Middle frontal gyrus (tissue), 1 donor: ENCODE data around the gene ICA1.

Source experiments
- DNase-seq: peaks from one replicate; pipeline ENCODE4 v3.0.0-alpha.2; 2015; ENCODE audit warnings: low spot score; ENCODE audit errors: extremely low spot score

ICA1 gene

DNA sequence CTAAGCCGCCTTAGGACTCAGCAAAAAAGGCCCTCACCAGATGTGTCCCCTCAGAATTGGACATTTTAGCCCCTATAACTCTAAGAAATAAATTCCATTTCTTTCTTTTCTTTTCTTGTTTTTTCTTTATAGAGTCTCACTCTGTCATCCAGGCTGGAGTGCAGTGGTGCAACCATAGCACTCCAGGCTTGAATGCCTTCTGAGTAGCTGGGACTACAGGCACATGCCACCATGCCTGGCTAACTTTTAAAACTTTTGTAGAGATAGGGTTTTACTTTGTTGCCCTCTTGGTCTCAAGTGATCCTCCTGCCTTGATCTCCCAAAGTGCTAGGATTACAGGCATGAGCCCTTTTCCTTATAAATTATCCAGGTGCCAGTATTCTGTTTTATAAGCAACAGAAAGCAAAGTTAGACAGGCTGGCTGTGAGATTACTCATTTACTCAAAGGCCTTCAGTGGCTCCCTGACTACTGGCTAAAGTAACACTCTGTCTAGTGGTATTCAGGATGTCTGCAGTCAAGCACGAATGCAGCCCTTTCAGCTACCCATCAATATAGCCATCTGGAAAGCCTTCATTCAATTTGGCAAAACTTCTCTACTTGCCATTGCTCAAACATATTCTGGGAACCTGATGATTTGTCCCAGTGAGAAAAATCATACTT lies 128.6 kb downstream of the ICA1 start:
- DNase-seq = no peak

GRCh38 chr7:8131694-8132605 lies 130.0 kb downstream of the ICA1 start:
- no peak for DNase-seq

GRCh38 chr7:8130663-8131062 lies 131.3 kb downstream of the ICA1 start:
- DNase-seq = no peak

GRCh38 chr7:8129318-8129659 lies 132.7 kb downstream of the ICA1 start:
- no peak for DNase-seq

GRCh38 chr7:8128449-8129317 lies 133.3 kb downstream of the ICA1 start:
- no peak for DNase-seq

DNA sequence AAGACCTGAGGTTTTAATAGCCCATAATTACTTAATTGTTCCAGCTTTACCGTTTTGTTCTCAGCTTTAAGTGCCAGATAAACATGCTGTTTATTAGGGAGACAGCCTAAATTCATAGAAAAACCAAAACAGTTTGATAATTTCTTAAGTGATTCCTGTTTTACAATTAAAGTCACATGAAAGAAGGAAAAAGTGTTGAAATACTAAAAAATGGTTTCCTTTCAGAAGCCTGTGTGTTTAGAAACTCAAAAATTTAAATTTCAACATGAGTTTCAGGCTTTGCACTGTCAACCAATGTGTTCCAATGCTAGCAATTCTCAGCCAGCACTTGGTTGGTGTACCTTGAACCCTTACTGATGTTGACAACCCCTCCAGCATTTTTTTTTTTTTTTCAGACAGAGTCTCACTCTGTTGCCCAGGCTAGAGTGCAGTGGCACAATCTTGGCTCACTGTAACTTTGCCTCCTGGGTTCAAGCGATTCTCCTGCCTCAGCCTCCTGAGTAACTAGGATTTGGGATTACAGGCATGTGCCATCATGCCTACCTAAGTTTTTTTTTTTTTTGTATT lies 135.3 kb downstream of the ICA1 start:
- DNase-seq = no peak

DNA sequence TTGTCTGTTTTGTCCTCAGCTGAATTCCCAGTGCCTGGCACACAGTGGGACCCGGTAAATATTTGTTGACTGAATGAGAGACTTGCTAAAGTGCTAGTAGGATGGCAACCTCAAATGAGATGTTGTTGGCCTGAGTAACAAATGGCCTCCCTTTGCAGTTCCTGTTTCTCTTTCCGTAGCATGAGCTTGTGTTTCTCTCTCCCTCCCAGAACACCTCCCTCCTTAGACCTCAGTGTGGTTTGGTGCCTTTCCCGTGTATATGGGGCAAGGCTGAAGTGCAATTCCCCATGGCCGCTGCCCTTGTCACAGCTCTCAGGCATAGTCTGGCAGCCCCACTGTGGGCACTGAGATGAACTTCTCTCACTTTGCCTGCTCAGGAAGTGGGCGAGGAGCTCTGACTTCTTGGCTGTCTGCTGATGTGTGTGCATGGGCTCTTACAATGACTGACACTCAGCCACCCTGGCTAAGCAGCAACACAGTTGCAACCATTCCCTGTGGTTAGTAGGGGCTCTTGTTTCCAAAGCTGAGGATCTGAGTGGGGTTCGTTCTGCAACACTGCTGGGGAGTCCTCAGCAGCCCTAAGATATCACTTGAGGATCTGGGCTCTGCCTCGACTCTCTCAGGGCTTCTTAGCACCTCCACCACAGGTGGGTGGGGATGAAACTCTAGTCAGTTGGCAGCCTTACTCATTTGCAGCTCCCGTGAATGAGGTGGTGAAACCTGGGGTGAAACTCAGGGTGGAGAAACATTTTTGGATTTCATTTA lies 136.1 kb downstream of the ICA1 start:
- DNase-seq = no peak

GRCh38 chr7:8121243-8121642 lies 140.7 kb downstream of the ICA1 start:
- DNase-seq = no peak

GRCh38 chr7:8120390-8121058 lies 141.4 kb downstream of the ICA1 start:
- DNase-seq = no peak

DNA sequence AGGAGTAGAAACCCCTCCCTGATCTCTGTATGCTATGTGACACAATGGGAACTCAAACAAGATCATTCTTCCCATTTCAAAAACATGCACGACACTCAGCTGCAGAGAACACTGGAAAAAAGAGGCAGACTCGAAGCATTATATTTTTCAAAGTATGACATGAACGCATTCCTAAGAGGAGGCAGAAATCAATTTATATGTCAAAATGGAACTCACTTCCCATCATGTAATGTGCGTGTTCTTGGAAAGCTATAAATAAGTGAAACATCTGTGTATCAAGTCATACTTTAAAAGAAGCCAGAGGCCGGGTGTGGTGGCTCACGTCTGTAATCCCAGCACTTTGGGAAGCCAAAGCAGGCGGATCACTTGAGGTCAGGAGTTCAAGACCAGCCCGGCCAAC lies 142.7 kb downstream of the ICA1 start:
- no peak for DNase-seq

DNA sequence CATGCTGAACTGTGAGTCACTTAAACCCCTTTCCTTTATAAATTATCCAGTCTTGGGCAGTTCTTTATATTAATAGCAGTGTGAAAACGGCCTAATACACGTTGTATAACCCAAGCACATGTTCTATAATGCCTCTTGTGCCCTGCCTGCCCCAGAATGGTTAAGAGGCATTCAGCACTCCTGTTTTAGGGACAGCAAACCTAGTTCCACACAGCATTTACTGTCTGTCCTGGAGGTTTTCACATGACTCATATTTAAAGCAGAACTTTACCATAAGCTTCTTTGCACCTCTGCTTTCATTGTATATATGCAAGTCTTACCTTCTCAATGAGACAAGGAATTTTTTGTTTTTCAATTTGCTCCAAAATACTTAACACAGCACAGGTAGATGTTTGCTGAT lies 144.8 kb downstream of the ICA1 start:
- no peak for DNase-seq

DNA sequence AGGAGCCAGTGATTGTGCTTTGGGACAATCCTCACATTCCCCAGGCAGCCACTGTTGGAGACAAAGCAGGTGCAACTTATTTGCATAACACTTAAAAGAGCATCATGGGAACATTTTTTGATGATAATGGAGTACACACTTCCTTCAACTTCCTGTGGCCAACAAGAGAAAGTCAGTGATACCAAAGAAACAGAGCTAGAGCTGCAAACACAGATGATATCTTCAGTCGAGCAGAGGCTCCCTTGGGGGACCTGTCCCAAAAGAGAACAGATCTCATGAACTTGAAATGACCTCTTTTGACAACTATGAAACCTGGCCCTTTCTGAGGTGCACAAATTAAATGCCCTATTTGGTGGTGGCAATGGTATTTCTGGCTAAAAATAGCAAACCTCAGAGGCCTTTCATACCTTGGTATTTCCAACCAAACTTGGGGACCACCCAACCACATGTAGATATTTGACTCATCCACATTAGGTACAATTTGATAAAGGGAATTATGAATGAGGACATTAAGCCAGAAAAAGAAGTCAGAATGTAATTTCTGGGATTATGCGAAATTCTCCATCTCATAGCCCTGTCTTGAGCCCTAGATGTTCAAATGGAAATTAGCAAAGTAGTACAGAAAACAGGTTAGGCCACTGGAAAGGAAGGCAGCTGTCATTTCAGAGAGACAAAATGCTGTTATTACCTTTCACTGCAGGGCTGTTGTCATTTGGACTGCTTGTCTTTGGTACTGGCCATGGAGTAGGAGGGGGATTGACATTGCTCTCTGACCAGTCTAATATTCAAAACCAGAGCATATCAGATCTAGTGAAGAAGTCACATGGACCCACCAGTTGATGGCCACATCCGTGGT lies 146.2 kb downstream of the ICA1 start:
- DNase-seq = no peak

- DNase-seq = no peak
Observed at GRCh38 chr7:8114175-8114574, 147.8 kb downstream of the ICA1 start.

- DNase-seq = no peak
Observed at GRCh38 chr7:8113184-8113583, 148.8 kb downstream of the ICA1 start.

DNA sequence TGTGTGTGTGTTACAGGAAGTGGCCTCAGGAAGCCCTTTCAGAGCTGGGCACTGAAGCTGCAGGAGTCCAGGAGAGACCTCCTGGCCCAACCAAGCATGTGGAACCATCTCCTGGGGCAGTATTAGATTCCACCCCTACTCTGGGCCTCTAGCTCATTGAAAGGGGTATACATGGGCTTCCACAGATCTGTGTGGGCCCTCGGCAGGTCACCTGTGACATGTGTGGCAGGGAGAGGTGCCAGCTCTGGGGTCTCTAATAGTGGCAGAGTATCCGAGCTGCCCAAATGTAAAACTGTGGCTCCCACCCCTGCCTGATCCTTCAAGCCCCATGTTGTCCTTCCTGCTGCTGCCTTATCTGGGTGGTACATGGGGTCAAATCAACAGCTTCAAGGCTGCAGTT lies 149.3 kb downstream of the ICA1 start:
- no peak for DNase-seq

DNA sequence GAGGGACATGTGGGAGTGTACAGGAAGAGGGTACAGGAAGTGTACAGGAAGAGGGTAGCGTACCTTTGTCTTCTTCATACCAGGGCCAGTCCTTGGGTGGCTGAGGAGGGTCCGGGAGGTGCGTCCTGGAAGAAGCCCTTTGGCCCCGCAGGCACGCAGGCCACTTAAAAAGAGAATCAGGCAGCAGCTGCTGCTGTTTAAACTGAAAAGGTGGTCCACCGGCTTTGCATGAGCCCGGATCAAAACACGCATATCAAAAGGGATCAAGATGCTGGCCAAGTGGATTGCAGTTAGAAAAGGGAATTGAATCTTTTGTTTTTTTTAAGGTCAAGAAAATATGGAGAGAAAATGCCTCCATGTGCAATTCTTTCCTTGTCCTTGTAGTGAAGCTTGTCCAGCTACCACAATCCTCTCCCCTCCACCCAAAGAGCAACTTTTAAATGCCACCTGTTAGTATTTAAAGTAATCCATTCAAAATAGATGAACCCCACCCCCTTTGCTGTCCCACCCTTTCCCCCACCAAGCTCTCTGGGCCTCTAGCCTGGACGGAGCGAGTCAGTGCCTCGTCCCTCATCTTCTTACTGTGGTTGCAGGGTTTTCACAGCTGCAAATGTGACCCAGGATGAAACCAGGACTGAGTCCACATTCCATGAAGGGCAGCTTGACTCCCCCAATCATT lies 150.5 kb downstream of the ICA1 start:
- DNase-seq = no peak

DNA sequence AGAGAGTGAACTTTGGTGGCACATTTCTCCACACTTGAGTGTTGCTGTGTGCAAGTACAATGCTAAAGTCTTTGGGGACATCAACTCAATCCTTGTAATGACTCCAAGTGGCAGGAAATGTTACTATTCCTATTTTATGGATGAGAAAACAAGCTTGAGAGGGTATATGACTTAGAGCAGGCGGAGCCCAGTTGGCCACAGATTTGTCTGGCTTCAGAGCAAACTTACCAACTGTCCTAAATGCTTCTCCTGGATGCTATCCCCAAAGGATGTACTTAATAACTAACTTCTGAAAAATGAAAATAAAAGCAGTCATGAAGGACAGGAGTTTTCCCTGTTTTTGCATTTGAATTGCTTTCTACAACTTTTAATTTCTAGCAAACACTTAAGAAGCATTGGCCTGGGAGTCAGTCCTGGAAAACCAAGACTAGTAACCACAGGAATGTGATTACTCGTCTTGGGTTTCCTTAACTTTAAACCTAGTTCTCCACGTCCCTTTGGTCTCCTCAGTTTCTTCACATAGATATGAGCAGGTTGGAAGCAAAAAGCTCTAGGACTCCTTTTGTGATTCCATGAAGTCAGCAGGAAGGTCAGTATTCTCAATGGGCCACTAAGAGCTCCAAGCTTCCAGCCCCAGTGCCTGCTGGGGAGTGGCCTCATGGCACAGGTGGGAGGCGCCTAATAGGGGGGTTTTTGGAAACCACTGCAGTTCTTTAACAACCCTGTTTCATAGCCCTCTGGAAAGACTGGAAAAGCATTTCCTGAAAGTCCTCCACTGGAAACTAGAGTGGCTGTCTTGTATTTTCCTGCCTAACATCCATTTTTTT lies 152.6 kb downstream of the ICA1 start:
- no peak for DNase-seq
